ENCODE measurements around the gene BRD2.
A peak's percentile ranks its signal among the peaks of the same experiment; 100 is the strongest.

The BRD2 gene

DNA sequence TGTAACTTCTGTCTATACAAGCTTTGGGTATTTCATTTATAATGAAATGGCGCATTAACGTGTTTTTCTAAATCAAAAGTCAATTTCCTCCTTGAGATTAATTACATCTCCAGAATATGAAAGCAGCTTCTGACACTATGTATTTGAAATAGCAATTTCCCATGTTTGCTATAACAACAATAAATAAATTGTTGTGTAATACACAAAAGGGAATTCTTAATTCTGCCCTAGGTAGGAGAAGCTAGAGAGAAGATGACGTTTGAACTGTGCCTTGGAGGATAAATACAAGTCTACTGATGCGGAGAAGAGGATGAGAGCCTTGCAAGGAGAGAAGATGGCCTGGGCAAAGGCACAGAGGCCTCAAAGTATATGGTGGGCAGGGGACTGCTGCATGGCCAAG, 48.6 kb downstream of the BRD2 start:
- Histone ChIP-seq H3K4me2 (ENCODE audit: low read depth, low read length) (no peak overlapping the region), H3K9me3 (replicated peaks; ENCODE audit: insufficient read depth, low read length) (no peaks in the 10 kb centered on the region), H3K27ac (ENCODE audit: low read length) (no peak overlapping the region), H3K36me3 (replicated peaks; ENCODE audit: insufficient read depth, low read length) (no peaks in the 10 kb centered on the region), H3K9ac (ENCODE audit: low read length) (no peak overlapping the region), H3K79me2 (ENCODE audit: low read length) (no peaks in the 10 kb centered on the region), H3K4me1 (ENCODE audit: low read length) (0 out of 2 replicates have a peak, but pooled peaks cover 4% of the 10 kb centered on the region), H2AFZ (ENCODE audit: low read length) (no peak overlapping the region), H4K20me1 (ENCODE audit: insufficient read depth, low read length) (no peaks in the 10 kb centered on the region), H3K9me2 (replicated peaks; ENCODE audit: insufficient read depth, low read length) (no peaks in the 10 kb centered on the region), H3K4me3 (ENCODE audit: low read length) (no peak overlapping the region), H3K27me3 (replicated peaks; ENCODE audit: insufficient read depth, low read length) (peaks cover 35% of the 10 kb centered on the region), H3F3A (ENCODE audit: insufficient read depth, low read length) (no peaks in the 10 kb centered on the region)
- DNase-seq: no peak
- TF ChIP-seq EZH2 (optimal IDR thresholded peaks at IDR 0.05; ENCODE audit: low read depth, low read length) (no peak), EZH2phosphoT487 (IDR thresholded peaks at IDR 0.05; ENCODE audit: low read length) (no peak)
- TF ChIP-seq, protein P1, sequence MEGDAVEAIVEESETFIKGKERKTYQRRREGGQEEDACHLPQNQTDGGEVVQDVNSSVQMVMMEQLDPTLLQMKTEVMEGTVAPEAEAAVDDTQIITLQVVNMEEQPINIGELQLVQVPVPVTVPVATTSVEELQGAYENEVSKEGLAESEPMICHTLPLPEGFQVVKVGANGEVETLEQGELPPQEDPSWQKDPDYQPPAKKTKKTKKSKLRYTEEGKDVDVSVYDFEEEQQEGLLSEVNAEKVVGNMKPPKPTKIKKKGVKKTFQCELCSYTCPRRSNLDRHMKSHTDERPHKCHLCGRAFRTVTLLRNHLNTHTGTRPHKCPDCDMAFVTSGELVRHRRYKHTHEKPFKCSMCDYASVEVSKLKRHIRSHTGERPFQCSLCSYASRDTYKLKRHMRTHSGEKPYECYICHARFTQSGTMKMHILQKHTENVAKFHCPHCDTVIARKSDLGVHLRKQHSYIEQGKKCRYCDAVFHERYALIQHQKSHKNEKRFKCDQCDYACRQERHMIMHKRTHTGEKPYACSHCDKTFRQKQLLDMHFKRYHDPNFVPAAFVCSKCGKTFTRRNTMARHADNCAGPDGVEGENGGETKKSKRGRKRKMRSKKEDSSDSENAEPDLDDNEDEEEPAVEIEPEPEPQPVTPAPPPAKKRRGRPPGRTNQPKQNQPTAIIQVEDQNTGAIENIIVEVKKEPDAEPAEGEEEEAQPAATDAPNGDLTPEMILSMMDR (IDR thresholded peaks at IDR 0.05; ENCODE audit: low read length): no peak

DNA sequence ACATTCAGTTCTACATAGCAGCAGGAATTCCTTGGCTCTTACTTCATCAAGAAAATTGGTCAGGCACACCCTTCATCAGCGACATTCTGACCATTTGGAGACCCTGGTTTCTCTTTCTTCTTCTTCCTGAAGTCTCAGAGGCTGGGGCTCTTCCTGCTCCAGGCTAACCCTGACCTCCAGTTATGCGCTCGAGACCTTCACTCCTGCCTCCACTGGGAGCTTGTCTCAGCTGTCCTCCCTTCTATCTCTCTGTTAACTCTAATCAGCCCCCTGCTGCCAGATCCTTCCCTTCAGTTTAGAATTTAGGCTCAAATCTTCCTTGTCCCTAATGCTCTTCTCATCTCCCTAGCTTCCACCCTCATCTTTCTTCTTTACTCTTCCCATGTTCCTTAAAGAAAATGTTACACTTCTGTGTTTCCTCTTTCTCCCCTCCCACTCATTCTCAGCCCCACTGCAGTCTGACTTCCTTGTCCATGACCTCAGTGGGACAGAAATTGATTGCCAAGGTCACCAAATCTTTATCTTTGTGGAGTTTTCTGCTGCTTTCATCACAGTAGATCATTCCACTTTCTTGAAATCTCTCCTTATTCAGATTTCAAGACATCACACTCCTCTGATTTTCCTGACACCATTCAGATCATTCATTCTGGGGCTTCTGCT, 49.4 kb downstream of the BRD2 start:
- Histone ChIP-seq H3K9me2 (replicated peaks; ENCODE audit: insufficient read depth, low read length) (no peaks in the 10 kb centered on the region), H3K4me3 (ENCODE audit: low read length) (no peak overlapping the region), H3K9me3 (replicated peaks; ENCODE audit: insufficient read depth, low read length) (no peaks in the 10 kb centered on the region), H3K27me3 (replicated peaks; ENCODE audit: insufficient read depth, low read length) (peaks cover 34% of the 10 kb centered on the region), H3K9ac (ENCODE audit: low read length) (no peak overlapping the region), H3K27ac (ENCODE audit: low read length) (no peak overlapping the region), H3K79me2 (ENCODE audit: low read length) (no peaks in the 10 kb centered on the region), H3K4me2 (ENCODE audit: low read depth, low read length) (no peak overlapping the region), H3F3A (ENCODE audit: insufficient read depth, low read length) (no peaks in the 10 kb centered on the region), H2AFZ (ENCODE audit: low read length) (no peak overlapping the region), H4K20me1 (ENCODE audit: insufficient read depth, low read length) (no peaks in the 10 kb centered on the region), H3K4me1 (ENCODE audit: low read length) (0 out of 2 replicates have a peak, but pooled peaks cover 4% of the 10 kb centered on the region), H3K36me3 (replicated peaks; ENCODE audit: insufficient read depth, low read length) (no peaks in the 10 kb centered on the region)
- TF ChIP-seq, protein P1 (IDR thresholded peaks at IDR 0.05; ENCODE audit: low read length): no peak
- TF ChIP-seq EZH2phosphoT487 (IDR thresholded peaks at IDR 0.05; ENCODE audit: low read length) (no peak), EZH2 (optimal IDR thresholded peaks at IDR 0.05; ENCODE audit: low read depth, low read length) (no peak)
- DNase-seq: no peak

DNA sequence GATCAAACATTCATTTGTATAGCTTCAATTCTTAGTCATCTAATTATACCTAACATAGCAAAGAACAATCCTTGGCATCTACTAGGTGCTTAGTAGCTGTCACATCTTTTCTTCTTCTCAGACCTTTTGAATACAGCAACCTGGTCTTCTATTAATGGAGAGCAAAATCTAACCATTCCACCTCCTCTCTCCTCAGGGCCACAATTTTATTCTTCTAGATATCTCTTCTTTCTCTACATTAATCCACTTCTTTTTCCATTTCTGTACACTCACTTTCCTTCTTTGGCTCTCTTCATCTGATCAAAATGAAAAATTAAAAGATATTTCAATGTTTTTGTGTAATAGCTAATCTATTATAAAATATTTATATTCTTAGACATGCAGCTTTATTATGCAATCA, 50.0 kb downstream of the BRD2 start:
- Histone ChIP-seq H3K9me2 (replicated peaks; ENCODE audit: insufficient read depth, low read length) (no peaks in the 10 kb centered on the region), H3K9me3 (replicated peaks; ENCODE audit: insufficient read depth, low read length) (no peaks in the 10 kb centered on the region), H3K4me2 (ENCODE audit: low read depth, low read length) (peak overlapping the region; percentile 81; the same call in 1 of the 2 replicates), H3K27ac (ENCODE audit: low read length) (no peak overlapping the region), H2AFZ (ENCODE audit: low read length) (no peak overlapping the region), H3K36me3 (replicated peaks; ENCODE audit: insufficient read depth, low read length) (no peaks in the 10 kb centered on the region), H3K27me3 (replicated peaks; ENCODE audit: insufficient read depth, low read length) (peaks cover 29% of the 10 kb centered on the region; the same call in 1 of the 2 replicates), H3K79me2 (ENCODE audit: low read length) (no peaks in the 10 kb centered on the region), H3K4me1 (ENCODE audit: low read length) (0 out of 2 replicates have a peak, but pooled peaks cover 4% of the 10 kb centered on the region), H3F3A (ENCODE audit: insufficient read depth, low read length) (no peaks in the 10 kb centered on the region), H3K4me3 (ENCODE audit: low read length) (peak overlapping the region; percentile 41), H3K9ac (ENCODE audit: low read length) (no peak overlapping the region), H4K20me1 (ENCODE audit: insufficient read depth, low read length) (no peaks in the 10 kb centered on the region)
- TF ChIP-seq, protein P1 (IDR thresholded peaks at IDR 0.05; ENCODE audit: low read length): no peak
- TF ChIP-seq EZH2phosphoT487 (IDR thresholded peaks at IDR 0.05; ENCODE audit: low read length) (no peak), EZH2 (optimal IDR thresholded peaks at IDR 0.05; ENCODE audit: low read depth, low read length) (no peak)
- DNase-seq: no peak
